GM23248 (cell line): ENCODE data around the gene ABCG1.

Experiments used
- EZH2 ChIP-seq: fragments of 200-600 bp; sonication (generic); IDR thresholded peaks from 2 replicates; pipeline ENCODE4 v1.6.1; 2018; ENCODE audit warnings: antibody characterized with exemption, mild to moderate bottlenecking; ENCODE audit not compliant: insufficient read depth, poor library complexity, severe bottlenecking
- EZH2phosphoT487 ChIP-seq: fragments of 200-600 bp; sonication (generic); IDR thresholded peaks from 2 replicates; pipeline ENCODE4 v1.6.1; 2018; ENCODE audit warnings: antibody characterized with exemption, moderate library complexity, mild to moderate bottlenecking, low read depth; ENCODE audit not compliant: insufficient read depth

GRCh38 chr21:42343963-42344510 is 125.1 kb downstream of the ABCG1 start:
- no peak for TF ChIP-seq EZH2
- no peak for TF ChIP-seq EZH2phosphoT487
